Natural killer cell (primary cell): ENCODE data around the gene ZNF148. TPM values are rescaled to one million over a fixed set of nuclear protein-coding genes. Genes with fewer than 3 reads are reported as not detected.

Experiments used
- ATAC-seq, 3 donors: fragments of 150-1000 bp in 2 of 3; fragments of 200-7000 bp in 1 of 3; cut with Tn5 transposase; 1 replicate in 1 of 3; 2 replicates in 2 of 3; pipeline ENCODE4 v1.10.0; 2021; ENCODE audit warnings: mild to moderate bottlenecking in 2 of 3, moderate library complexity in 2 of 3
- DNase-seq, 2 donors: peaks; one replicate each; pipeline versions ENCODE4 v3.0.0 to v3.0.0-alpha.2; 2013 to 2021; ENCODE audit warnings: mixed read lengths in 1 of 2
- H3K27ac ChIP-seq: one replicate; pipeline ENCODE4 v1.5.1; 2013; ENCODE audit warnings: mild to moderate bottlenecking, low read length
- H3K27me3 ChIP-seq: one replicate; pipeline ENCODE4 v1.6.1; 2013; ENCODE audit warnings: low read length; ENCODE audit not compliant: control insufficient read depth, insufficient read depth
- H3K36me3 ChIP-seq: one replicate; pipeline ENCODE4 v1.6.1; 2013; ENCODE audit warnings: low read length; ENCODE audit not compliant: control insufficient read depth, insufficient read depth
- H3K4me1 ChIP-seq: one replicate; pipeline ENCODE4 v1.6.1; 2013; ENCODE audit warnings: low read length; ENCODE audit not compliant: control insufficient read depth, insufficient read depth
- H3K4me3 ChIP-seq: one replicate; pipeline ENCODE4 v1.5.1; 2013; ENCODE audit warnings: low read length
- H3K9me3 ChIP-seq: one replicate; pipeline ENCODE4 v1.6.1; 2013; ENCODE audit warnings: low read length; ENCODE audit not compliant: control insufficient read depth, insufficient read depth
- H3K27ac Mint-ChIP-seq, 2 donors: one replicate each; pipeline ENCODE4 v1.8.0; 2022; ENCODE audit warnings: mild to moderate bottlenecking in 2 of 2, mixed read lengths in 2 of 2, moderate library complexity in 1 of 2
- H3K27me3 Mint-ChIP-seq, 2 donors: one replicate each; pipeline ENCODE4 v1.8.0; 2022; ENCODE audit warnings: low read depth in 2 of 2, mixed read lengths in 2 of 2
- H3K36me3 Mint-ChIP-seq: one replicate; pipeline ENCODE4 v1.8.0; 2022; ENCODE audit warnings: mixed read lengths
- H3K4me1 Mint-ChIP-seq, 2 donors: one replicate each; pipeline ENCODE4 v1.8.0; 2022; ENCODE audit warnings: mixed read lengths in 2 of 2
- H3K4me3 Mint-ChIP-seq: one replicate; pipeline ENCODE4 v1.8.0; 2022; ENCODE audit warnings: mild to moderate bottlenecking, moderate library complexity, mixed read lengths
- H3K9me3 Mint-ChIP-seq, 2 donors: one replicate each; pipeline ENCODE4 v1.8.0; 2022; ENCODE audit warnings: mixed read lengths in 2 of 2
- CTCF ChIP-seq: fragments of 200-600 bp; IDR thresholded peaks from one replicate; pipeline ENCODE4 v1.8.0; 2022; ENCODE audit warnings: antibody characterized with exemption
- WGBS: methylation state at CpG from one replicate; pipeline ENCODE4 v1.1.7; 2013; ENCODE audit warnings: missing lambda C conversion rate; ENCODE audit not compliant: insufficient coverage; 5-methylcytosine and 5-hydroxymethylcytosine counted together
- intact Hi-C: fragments of 100-400 bp; cut with micrococcal nuclease; formaldehyde crosslinking; loops from one replicate; pipeline ENCODE4 v1.14.2; 2022
- total RNA-seq, 4 donors: library from RNA; stranded (reverse); fragments of 120-200 nt in 1 of 4; gene quantifications; one replicate each; pipeline versions ENCODE4 v1.2.3 to v1.2.4, GENCODE V29; 2013 to 2022

ZNF148 gene
- total RNA-seq, 3 donors from 2014 or later (not counting 1 experiment from before 2014, with no cell fraction given), result 61.1 to 72.5 (median 62.8) TPM

- ATAC-seq, result peak; percentile 41 to 62 (median 52)
- H3K4me3 Mint-ChIP-seq, result peak overlapping the region; percentile 41
- peaks cover 38 to 46% of the 10 kb centered on the region in 2 donors for H3K4me1 Mint-ChIP-seq
These were observed 134.6 kb downstream of the ZNF148 start for GRCh38 chr3:125240496-125240895.

GRCh38 chr3:125239266-125239665 lies 135.9 kb downstream of the ZNF148 start:
- no peak for TF ChIP-seq CTCF
- H3K4me1 Mint-ChIP-seq, result peaks cover 36 to 38% of the 10 kb centered on the region in 2 donors
- Histone ChIP-seq H3K27ac (no peak overlapping the region), H3K4me1 (peaks cover 6% of the 10 kb centered on the region), H3K9me3 (no peaks in the 10 kb centered on the region), H3K36me3 (peaks cover 5% of the 10 kb centered on the region), H3K27me3 (no peaks in the 10 kb centered on the region), H3K4me3 (no peak overlapping the region)
- no peak for DNase-seq
- H3K27me3 Mint-ChIP-seq, result no peaks in the 10 kb centered on the region
- ATAC-seq, result no peak
- H3K9me3 Mint-ChIP-seq, result no peaks in the 10 kb centered on the region
- H3K27ac Mint-ChIP-seq, result peak overlapping the region; percentile 1 to 14
- intact Hi-C loops, result no loop called here
- 91% methylated on average over 2 of the region's 3 CpGs for WGBS
- H3K36me3 Mint-ChIP-seq, result no peaks in the 10 kb centered on the region
- no peak overlapping the region for H3K4me3 Mint-ChIP-seq

More at GRCh38 chr3:125240496-125240895, 134.6 kb downstream of the ZNF148 start:
- Mint-ChIP-seq H3K27me3 (no peaks in the 10 kb centered on the region), H3K36me3 (no peaks in the 10 kb centered on the region), H3K27ac (peak overlapping the region; percentile 14 to 33), H3K9me3 (no peaks in the 10 kb centered on the region)
- Histone ChIP-seq H3K9me3 (no peaks in the 10 kb centered on the region), H3K4me1 (peaks cover 6% of the 10 kb centered on the region), H3K27ac (no peak overlapping the region), H3K27me3 (no peaks in the 10 kb centered on the region), H3K4me3 (no peak overlapping the region), H3K36me3 (peaks cover 5% of the 10 kb centered on the region)
- intact Hi-C loops, result no loop called here
- 55% methylated on average over 3 of the region's 4 CpGs for WGBS
- DNase-seq, result no peak
- TF ChIP-seq CTCF, result no peak

- DNase-seq (no peak), ATAC-seq (no peak)
- H3K36me3 ChIP-seq, result peaks cover 6% of the 10 kb centered on the region
- H3K36me3 Mint-ChIP-seq, result peaks cover under 1% of the 10 kb centered on the region
- no peak overlapping the region for H3K27ac ChIP-seq
- peaks cover 6% of the 10 kb centered on the region for H3K4me1 ChIP-seq
- H3K4me1 Mint-ChIP-seq, result peaks cover 36 to 38% of the 10 kb centered on the region in 2 donors
- H3K27me3 ChIP-seq, result no peaks in the 10 kb centered on the region
- no peaks in the 10 kb centered on the region for H3K9me3 Mint-ChIP-seq
- 95% methylated on average over 2 of the region's 3 CpGs for WGBS
- intact Hi-C loops, result no loop called here
- H3K4me3 Mint-ChIP-seq, result no peak overlapping the region
- no peaks in the 10 kb centered on the region for H3K27me3 Mint-ChIP-seq
- peak overlapping the region in 1 of 2 donors; percentile 1 for H3K27ac Mint-ChIP-seq
- H3K4me3 ChIP-seq, result no peak overlapping the region
- no peak for TF ChIP-seq CTCF
- no peaks in the 10 kb centered on the region for H3K9me3 ChIP-seq
These were observed 136.4 kb downstream of the ZNF148 start for GRCh38 chr3:125238759-125239158.

GRCh38 chr3:125236331-125236903 lies 138.7 kb downstream of the ZNF148 start:
- WGBS, result 93% methylated on average over 6 of the region's 6 CpGs
- no peak for DNase-seq
- intact Hi-C loops, result no loop called here
- Histone ChIP-seq H3K4me3 (no peak overlapping the region), H3K36me3 (peaks cover 22% of the 10 kb centered on the region), H3K27me3 (no peaks in the 10 kb centered on the region), H3K27ac (no peak overlapping the region), H3K9me3 (no peaks in the 10 kb centered on the region), H3K4me1 (peaks cover 6% of the 10 kb centered on the region)
- peaks cover 34 to 37% of the 10 kb centered on the region in 2 donors for H3K4me1 Mint-ChIP-seq
- no peak for TF ChIP-seq CTCF
- peaks cover 10% of the 10 kb centered on the region for H3K36me3 Mint-ChIP-seq
- no peak for ATAC-seq
- no peaks in the 10 kb centered on the region for H3K27me3 Mint-ChIP-seq
- H3K9me3 Mint-ChIP-seq, result no peaks in the 10 kb centered on the region
- peak overlapping the region in 1 of 2 donors; percentile 6 for H3K27ac Mint-ChIP-seq
- H3K4me3 Mint-ChIP-seq, result no peak overlapping the region
